ENCODE measurements around the gene PF4V1.
"Not testable (repeated sequence)": the region's sequence is repeated elsewhere in the genome, so short reads cannot be mapped to it uniquely, and the experiment has no call there.

PF4V1 gene

DNA sequence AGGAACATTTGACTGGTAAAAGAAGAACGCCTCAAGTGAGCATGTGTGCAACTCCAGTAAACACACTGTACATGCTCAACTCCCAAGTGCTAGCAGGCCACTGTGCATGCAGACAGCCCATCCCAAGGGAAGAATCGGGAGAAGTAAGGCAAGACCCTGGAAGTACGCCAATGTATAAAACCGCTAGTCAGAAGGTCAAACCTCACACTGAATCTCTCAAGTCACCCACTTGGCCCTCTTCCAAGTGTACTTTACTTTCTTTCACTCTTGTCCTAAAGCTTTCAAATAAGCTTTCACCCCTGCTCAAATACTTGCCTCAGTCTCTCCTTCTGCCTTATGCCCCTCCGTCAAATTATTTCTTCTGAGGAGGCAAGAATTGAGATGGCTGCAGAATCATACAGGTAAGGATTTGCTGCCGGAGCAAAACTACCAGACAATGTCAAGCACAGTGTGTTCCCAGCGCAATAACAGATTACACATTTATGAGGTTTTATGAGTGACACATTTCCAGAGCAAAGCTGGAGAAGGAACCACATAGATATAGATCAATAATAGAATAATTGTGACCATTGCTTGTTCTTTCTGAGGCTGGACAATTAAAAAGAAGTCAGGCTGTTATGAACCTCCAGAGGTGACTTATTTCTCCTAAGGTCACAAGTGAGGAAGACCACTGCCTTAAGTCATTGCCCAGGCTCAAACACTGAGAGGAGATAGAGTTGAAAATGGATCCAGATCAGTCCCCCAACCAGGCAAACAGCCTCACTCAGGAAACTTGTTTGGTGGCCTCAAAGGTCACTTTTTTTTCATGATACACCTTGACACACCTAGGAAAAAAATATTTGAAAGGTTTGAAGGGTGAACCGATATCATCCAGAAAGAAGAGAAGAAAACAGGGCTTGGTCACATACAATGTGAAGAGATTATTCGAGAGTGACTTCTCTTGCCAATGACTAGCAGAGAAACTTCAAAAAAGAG is 42.4 kb downstream of the PF4V1 start:
- H3K27me3 ChIP-seq (replicated peaks; ENCODE audit: control insufficient read depth, insufficient read depth, low read length), result no peaks in the 10 kb centered on the region
- no peak for DNase-seq (ENCODE audit: extremely low read depth, insufficient read length)
- TF ChIP-seq, protein P1, sequence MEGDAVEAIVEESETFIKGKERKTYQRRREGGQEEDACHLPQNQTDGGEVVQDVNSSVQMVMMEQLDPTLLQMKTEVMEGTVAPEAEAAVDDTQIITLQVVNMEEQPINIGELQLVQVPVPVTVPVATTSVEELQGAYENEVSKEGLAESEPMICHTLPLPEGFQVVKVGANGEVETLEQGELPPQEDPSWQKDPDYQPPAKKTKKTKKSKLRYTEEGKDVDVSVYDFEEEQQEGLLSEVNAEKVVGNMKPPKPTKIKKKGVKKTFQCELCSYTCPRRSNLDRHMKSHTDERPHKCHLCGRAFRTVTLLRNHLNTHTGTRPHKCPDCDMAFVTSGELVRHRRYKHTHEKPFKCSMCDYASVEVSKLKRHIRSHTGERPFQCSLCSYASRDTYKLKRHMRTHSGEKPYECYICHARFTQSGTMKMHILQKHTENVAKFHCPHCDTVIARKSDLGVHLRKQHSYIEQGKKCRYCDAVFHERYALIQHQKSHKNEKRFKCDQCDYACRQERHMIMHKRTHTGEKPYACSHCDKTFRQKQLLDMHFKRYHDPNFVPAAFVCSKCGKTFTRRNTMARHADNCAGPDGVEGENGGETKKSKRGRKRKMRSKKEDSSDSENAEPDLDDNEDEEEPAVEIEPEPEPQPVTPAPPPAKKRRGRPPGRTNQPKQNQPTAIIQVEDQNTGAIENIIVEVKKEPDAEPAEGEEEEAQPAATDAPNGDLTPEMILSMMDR (IDR thresholded peaks at IDR 0.05; ENCODE audit: insufficient read depth, low read length, poor library complexity, severe bottlenecking), result no peak
- no peak overlapping the region for H3K4me3 ChIP-seq (replicated peaks; ENCODE audit: low read depth, low read length)
- no peaks in the 10 kb centered on the region for H3K36me3 ChIP-seq (ENCODE audit: control insufficient read depth, insufficient read depth, low read length)

DNA sequence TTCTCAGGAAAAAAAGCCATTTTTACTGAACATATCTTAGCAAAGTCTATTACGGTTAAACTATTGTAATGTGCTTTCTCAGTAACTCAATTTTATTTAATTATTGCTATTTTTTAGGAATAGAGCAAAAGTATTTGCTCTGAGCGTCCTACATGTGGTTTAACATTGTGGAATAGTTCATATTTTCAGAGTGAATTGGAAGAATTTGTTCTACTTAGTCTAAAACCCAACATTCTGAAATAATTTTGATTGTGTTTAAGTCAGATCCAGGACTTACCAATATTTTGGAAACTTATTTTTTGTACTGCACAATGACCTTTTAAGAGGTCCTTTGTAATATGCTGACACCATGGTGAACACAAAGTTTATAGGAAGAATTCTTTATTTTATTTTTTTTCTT is 43.3 kb downstream of the PF4V1 start:
- DNase-seq (ENCODE audit: extremely low read depth, insufficient read length), result no peak

DNA sequence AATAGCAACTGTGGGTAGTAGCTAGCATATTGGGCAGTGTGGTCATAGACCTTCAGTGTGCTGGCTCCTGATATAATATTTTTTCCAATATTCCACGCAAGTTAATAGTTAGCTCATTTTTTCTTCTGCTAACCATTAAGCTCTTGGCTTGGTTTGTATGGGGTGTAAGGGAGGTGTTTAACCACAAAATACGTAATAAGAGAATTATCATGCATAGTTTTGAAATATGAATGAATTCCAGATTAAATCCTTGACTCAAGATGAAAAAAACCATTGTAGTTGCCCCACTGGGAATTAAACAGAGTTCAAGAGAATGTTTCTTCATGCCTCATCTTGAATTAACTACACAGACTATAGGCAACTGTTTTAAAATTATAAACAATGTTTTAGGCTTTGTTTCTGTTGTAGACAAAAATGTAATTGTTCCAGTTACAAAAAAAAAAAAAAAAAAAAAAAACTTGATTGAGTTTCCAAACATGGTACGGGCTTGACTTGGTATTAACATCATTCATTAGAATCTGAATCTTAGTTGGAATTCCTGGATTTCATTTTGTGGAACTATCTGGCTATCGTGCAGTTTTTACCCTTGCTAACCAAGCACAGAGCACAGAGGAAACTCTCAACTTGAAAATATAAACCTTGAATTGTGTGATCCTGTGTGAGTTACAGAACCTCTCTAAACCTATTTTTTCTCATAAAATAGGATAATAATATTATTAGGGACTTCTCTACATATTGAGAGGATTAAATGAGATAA is 44.5 kb downstream of the PF4V1 start:
- Histone ChIP-seq H3K27me3 (replicated peaks; ENCODE audit: control insufficient read depth, insufficient read depth, low read length) (no peaks in the 10 kb centered on the region), H3K4me3 (replicated peaks; ENCODE audit: low read depth, low read length) (no peak overlapping the region), H3K36me3 (ENCODE audit: control insufficient read depth, insufficient read depth, low read length) (no peaks in the 10 kb centered on the region)
- TF ChIP-seq, protein P1 (IDR thresholded peaks at IDR 0.05; ENCODE audit: insufficient read depth, low read length, poor library complexity, severe bottlenecking), result no peak
- DNase-seq (ENCODE audit: extremely low read depth, insufficient read length), result no peak

More for the DNA sequence above, 43.3 kb downstream of the PF4V1 start:
- no peak overlapping the region for H3K4me3 ChIP-seq (replicated peaks; ENCODE audit: low read depth, low read length)
- no peaks in the 10 kb centered on the region for H3K27me3 ChIP-seq (replicated peaks; ENCODE audit: control insufficient read depth, insufficient read depth, low read length)
- no peaks in the 10 kb centered on the region for H3K36me3 ChIP-seq (ENCODE audit: control insufficient read depth, insufficient read depth, low read length)
- TF ChIP-seq, protein P1 (IDR thresholded peaks at IDR 0.05; ENCODE audit: insufficient read depth, low read length, poor library complexity, severe bottlenecking), result no peak

DNA sequence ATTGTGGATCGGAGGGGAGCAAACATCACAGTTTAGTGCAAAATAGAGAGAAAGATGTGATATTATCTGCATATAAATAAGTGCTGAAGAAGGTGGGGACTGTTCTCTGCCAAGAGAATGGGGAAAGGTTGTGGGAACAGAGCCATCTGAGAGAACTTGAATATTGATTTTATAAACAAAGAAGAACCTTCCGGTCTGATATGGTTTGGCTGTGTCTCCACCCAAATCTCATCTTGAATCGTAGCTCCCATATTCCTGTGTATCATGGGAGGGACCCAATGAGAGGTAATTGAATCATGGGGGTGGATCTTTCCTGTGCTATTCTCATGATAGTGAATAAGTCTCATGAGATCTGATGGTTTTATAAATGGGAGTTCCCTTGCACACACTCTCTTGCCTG is 46.2 kb downstream of the PF4V1 start:
- not testable (repeated sequence) for H3K4me3 ChIP-seq (replicated peaks; ENCODE audit: low read depth, low read length); H3K36me3 ChIP-seq (ENCODE audit: control insufficient read depth, insufficient read depth, low read length); DNase-seq (ENCODE audit: extremely low read depth, insufficient read length); H3K27me3 ChIP-seq (replicated peaks; ENCODE audit: control insufficient read depth, insufficient read depth, low read length)

DNA sequence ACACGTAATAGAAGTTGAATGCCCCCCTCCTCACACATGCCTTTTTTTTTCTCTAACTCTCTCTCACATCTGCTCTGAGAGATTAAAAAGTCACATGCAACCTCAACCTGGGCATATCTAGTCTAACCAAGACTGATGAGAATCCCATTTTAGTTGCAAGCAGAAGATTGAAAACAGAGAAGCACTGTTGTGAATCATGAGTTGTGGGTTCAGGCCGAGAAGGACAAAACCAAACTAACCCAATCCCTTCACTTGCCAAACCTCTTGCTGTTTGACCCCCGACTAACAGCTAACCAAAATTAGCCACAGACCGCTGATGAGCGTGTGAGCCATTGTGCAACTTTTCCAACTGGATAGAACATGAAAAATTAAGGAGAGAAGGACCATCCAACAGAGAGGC is 47.9 kb downstream of the PF4V1 start:
- DNase-seq (ENCODE audit: extremely low read depth, insufficient read length), result no peak
- no peak overlapping the region for H3K4me3 ChIP-seq (replicated peaks; ENCODE audit: low read depth, low read length)
- TF ChIP-seq, protein P1 (IDR thresholded peaks at IDR 0.05; ENCODE audit: insufficient read depth, low read length, poor library complexity, severe bottlenecking), result no peak
- no peaks in the 10 kb centered on the region for H3K27me3 ChIP-seq (replicated peaks; ENCODE audit: control insufficient read depth, insufficient read depth, low read length)
- H3K36me3 ChIP-seq (ENCODE audit: control insufficient read depth, insufficient read depth, low read length), result no peaks in the 10 kb centered on the region

DNA sequence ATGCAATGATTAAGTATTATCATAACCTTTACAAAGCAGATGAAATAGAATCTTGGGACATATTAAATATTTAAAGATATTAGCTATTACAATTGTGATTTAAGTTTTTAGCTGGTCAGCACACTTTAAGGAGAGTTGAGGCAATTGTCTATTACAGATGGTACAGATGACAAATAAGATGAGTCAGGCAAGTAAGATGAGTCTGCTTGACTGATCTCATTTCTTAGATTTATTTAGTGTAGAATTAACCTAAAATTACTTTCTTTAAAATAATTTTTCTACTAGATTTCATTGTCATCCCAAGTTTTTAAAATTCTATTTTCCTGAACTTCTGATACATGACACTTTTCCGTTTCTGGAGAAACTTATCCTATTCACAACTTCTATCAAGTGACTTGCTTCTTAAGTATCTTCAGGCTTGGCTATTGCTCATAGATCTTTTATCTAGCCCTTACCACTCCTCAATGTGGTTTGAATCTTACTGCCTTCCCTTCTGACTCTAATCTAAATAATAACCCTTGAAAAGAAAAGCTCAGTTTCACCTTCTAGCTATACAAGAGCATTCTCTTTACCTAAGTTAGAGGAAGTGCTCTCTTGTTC is 49.0 kb downstream of the PF4V1 start:
- Histone ChIP-seq H3K4me3 (replicated peaks; ENCODE audit: low read depth, low read length) (no peak overlapping the region), H3K27me3 (replicated peaks; ENCODE audit: control insufficient read depth, insufficient read depth, low read length) (no peaks in the 10 kb centered on the region), H3K36me3 (ENCODE audit: control insufficient read depth, insufficient read depth, low read length) (no peaks in the 10 kb centered on the region)
- no peak for DNase-seq (ENCODE audit: extremely low read depth, insufficient read length)
- TF ChIP-seq, protein P1 (IDR thresholded peaks at IDR 0.05; ENCODE audit: insufficient read depth, low read length, poor library complexity, severe bottlenecking), result no peak
